Measurements from ENCODE around the gene NGLY1. TPM values are rescaled to one million over a fixed set of nuclear protein-coding genes. Genes with fewer than 3 reads are reported as not detected.

The NGLY1 gene
- total RNA-seq, 2 experiments from 2014 or later = 64.3 to 65.6 TPM

DNA sequence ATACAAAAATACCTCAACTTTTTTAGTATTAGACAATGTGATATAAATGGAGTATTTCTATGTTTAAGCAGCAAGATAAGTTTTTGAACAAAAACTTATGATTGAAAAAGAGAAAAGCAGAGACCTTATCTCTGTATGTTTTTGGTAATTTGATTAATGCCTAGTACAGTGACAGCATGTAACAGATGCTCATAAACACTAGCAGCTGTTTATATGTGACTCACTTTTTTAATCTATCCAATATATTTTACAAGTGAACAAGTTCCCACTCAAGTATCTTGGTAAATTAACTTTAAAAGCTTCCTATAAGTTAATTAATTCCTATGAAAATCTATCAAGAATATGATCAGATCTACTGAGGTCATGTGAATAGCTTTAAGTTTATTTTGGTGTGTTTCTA is 55.1 kb downstream of the NGLY1 start:
- ChIA-PET POLR2A (interaction anchor here (0.6 kb wide), 1 partner anchor 105 kb away, joined by 4 read pairs; no protein-coding TSS in a partner anchor), CTCF (no interaction called here)
- H3K9me3 Mint-ChIP-seq (ENCODE audit: insufficient read depth) = no peaks in the 10 kb centered on the region
- H3K4me3 Mint-ChIP-seq = no peak overlapping the region
- ATAC-seq (no peak), DNase-seq (no peak)
- H3K4me1 Mint-ChIP-seq (ENCODE audit: low read depth) = no peaks in the 10 kb centered on the region
- peaks cover 49% of the 10 kb centered on the region for H3K36me3 Mint-ChIP-seq (ENCODE audit: low read depth)
- H3K27ac Mint-ChIP-seq = no peak overlapping the region
- H3K27me3 Mint-ChIP-seq (ENCODE audit: low read depth) = no peaks in the 10 kb centered on the region

DNA sequence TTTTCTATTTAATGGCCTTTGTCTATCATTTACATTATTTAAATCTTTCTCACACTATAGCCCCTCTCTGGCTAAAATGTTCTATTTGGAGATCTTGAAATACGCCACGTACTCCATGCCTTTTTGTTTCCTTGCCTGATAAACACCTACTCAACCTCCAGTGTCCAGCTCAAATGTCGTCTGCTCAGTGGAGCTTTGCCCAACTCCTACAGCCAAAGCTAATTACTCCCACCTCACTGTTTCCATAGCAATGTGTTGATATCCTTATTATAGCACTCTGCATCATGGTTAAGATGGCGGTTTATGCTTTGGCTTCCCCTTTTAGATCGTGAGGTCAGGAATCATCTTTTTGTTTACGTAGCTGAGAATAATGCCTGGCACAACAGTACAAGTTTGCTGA is 55.9 kb downstream of the NGLY1 start:
- POLR2A ChIA-PET = no interaction called here
- H3K27me3 Mint-ChIP-seq (ENCODE audit: low read depth) = no peaks in the 10 kb centered on the region
- peaks cover 47% of the 10 kb centered on the region for H3K36me3 Mint-ChIP-seq (ENCODE audit: low read depth)
- no peak for DNase-seq
- no peaks in the 10 kb centered on the region for H3K9me3 Mint-ChIP-seq (ENCODE audit: insufficient read depth)
- H3K4me1 Mint-ChIP-seq (ENCODE audit: low read depth) = no peaks in the 10 kb centered on the region
- no peak overlapping the region for H3K4me3 Mint-ChIP-seq
- CTCF ChIA-PET = interaction anchor here (0.9 kb wide), 1 partner anchor 80 kb away, joined by 5 read pairs; no protein-coding TSS in a partner anchor
- H3K27ac Mint-ChIP-seq = no peak overlapping the region
- ATAC-seq = no peak

DNA sequence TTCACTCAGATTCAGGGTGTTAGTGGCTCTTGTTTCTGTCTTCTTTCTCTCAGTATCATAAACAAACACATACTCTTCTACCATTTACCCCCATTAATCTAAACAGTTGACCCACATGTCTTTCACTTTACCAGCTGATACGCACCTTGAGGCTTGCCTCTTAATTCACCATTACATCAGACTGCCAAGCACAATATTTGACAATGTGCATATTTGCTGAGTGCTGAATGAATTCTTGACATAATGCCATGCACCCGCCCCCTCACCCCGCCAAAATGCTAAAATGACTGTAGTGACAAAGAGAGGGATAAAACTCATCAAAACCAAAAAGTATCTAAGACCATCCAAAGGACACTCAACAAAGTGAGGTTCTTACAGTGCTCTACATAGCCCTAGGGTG is 57.4 kb downstream of the NGLY1 start:
- Mint-ChIP-seq H3K36me3 (ENCODE audit: low read depth) (peaks cover 37% of the 10 kb centered on the region), H3K9me3 (ENCODE audit: insufficient read depth) (no peaks in the 10 kb centered on the region), H3K4me1 (ENCODE audit: low read depth) (no peaks in the 10 kb centered on the region), H3K27ac (no peak overlapping the region), H3K27me3 (ENCODE audit: low read depth) (no peaks in the 10 kb centered on the region), H3K4me3 (no peak overlapping the region)
- DNase-seq (no peak), ATAC-seq (no peak)
- POLR2A ChIA-PET = no interaction called here
- CTCF ChIA-PET = no interaction called here

DNA sequence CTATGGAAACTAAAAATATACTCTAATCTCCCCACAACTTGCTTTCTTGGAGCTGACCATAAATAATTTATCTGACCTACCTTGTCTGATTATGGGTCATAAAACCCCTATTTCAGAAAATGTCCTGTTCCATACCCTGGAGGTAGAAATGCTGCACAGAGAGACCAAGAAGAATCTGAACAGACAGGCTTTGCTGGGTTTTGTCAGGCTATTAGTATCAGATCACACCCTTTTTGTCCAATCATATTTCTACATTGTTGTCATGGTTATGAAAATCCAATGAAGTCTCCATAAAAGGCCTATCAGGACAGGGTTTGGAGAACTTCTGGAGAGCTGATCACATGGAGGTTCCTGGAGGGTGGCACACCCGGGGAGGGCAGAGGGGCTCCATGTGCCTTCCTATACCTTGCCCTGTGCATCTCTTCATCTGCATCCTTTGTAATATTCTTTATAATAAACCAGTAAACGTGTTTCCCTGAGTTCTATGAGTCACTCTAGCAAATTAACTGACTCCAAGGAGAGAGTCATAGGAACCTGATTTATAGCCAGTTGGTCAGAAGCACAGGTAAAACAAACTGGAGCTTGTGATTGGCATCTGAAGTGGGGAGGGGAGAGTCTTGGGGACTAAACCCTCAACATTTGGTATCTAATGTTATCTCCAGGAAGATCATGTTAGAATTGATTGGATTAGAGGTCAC is 58.1 kb downstream of the NGLY1 start:
- DNase-seq = no peak
- no peak for ATAC-seq
- H3K9me3 Mint-ChIP-seq (ENCODE audit: insufficient read depth) = no peaks in the 10 kb centered on the region
- H3K36me3 Mint-ChIP-seq (ENCODE audit: low read depth) = peaks cover 34% of the 10 kb centered on the region
- H3K27ac Mint-ChIP-seq = no peak overlapping the region
- POLR2A ChIA-PET = no interaction called here
- H3K4me1 Mint-ChIP-seq (ENCODE audit: low read depth) = no peaks in the 10 kb centered on the region
- H3K27me3 Mint-ChIP-seq (ENCODE audit: low read depth) = no peaks in the 10 kb centered on the region
- CTCF ChIA-PET = no interaction called here
- H3K4me3 Mint-ChIP-seq = no peak overlapping the region

DNA sequence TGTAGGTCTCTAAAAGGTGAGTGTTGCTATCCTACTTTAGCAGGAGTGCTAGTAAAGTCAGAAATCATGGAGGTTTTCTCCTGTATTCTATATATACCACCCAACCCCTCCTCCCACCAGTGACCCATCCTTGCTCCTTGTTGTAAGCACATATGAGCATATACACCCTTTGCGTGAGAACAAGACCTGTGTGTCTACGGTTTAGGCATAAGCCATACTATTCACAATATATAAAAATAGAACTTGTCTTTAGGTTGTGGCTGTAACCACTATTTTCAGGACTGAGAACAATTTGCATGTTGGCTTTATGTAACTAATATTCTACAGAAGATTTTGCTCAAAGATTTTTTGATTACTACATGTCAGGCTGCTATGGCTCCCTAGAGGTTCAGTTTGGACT is 59.4 kb downstream of the NGLY1 start:
- no peaks in the 10 kb centered on the region for H3K27me3 Mint-ChIP-seq (ENCODE audit: low read depth)
- ATAC-seq (no peak), DNase-seq (no peak)
- no peaks in the 10 kb centered on the region for H3K4me1 Mint-ChIP-seq (ENCODE audit: low read depth)
- no peaks in the 10 kb centered on the region for H3K9me3 Mint-ChIP-seq (ENCODE audit: insufficient read depth)
- CTCF ChIA-PET = no interaction called here
- H3K27ac Mint-ChIP-seq = no peak overlapping the region
- H3K36me3 Mint-ChIP-seq (ENCODE audit: low read depth) = peaks cover 27% of the 10 kb centered on the region
- no peak overlapping the region for H3K4me3 Mint-ChIP-seq
- POLR2A ChIA-PET = no interaction called here

DNA sequence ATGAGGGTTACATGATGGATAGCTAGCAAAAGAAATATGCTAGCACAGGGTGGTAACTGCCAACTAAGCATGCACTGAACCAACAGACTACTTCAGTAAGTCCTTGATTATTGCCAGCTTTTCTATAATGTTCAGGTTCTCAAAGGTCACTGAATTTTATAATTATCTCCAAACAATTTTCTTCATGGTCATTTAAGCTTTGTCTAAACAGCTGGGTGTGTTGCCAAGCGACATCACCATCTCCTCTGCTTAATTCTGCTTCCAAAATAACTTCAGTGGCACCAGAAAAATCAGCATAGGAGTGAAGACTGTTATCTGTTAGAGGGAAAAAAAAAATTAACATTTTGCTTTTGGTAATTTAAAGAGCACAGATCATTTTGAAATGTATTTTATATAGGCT is 63.9 kb downstream of the NGLY1 start:
- H3K27me3 Mint-ChIP-seq (ENCODE audit: low read depth) = no peaks in the 10 kb centered on the region
- H3K27ac Mint-ChIP-seq = no peak overlapping the region
- H3K9me3 Mint-ChIP-seq (ENCODE audit: insufficient read depth) = no peaks in the 10 kb centered on the region
- POLR2A ChIA-PET = no interaction called here
- CTCF ChIA-PET = no interaction called here
- ATAC-seq (no peak), DNase-seq (no peak)
- H3K4me1 Mint-ChIP-seq (ENCODE audit: low read depth) = no peaks in the 10 kb centered on the region
- H3K4me3 Mint-ChIP-seq = no peak overlapping the region
- peaks cover 17% of the 10 kb centered on the region for H3K36me3 Mint-ChIP-seq (ENCODE audit: low read depth)

DNA sequence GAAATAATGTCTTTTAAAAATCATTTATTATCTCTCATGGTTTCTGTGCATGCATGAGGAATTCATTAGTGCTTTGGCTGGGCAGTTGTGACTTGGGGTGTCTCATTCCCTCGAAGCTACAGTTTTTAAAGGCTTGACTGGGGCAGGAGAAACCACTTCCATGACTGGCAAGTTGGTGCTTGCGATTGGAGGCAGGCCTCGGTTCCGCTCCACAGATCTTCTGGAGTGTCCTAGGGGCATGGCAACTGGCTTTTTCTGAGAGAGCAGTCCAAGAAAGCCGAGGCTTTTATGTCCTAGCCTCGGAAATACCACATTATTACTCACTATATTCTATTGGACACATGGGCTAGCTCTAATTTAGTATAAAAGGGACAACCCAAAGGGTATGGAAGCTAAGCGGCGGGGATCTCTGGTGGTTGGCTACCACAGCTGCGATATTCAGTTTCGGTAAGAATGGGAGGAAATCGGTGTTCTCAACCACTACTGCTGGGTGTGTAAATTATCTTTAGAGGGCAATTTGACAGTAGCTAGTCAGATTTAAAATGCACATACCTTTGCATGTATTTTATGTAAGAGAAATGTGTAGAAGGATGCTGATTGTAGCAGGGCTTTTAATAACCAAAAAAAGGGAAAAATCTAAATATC is 69.8 kb downstream of the NGLY1 start:
- H3K36me3 Mint-ChIP-seq (ENCODE audit: low read depth) = peaks cover 10% of the 10 kb centered on the region
- H3K4me1 Mint-ChIP-seq (ENCODE audit: low read depth) = no peaks in the 10 kb centered on the region
- peaks cover 2% of the 10 kb centered on the region for H3K27me3 Mint-ChIP-seq (ENCODE audit: low read depth)
- no peak overlapping the region for H3K4me3 Mint-ChIP-seq
- no peaks in the 10 kb centered on the region for H3K9me3 Mint-ChIP-seq (ENCODE audit: insufficient read depth)
- POLR2A ChIA-PET = no interaction called here
- H3K27ac Mint-ChIP-seq = no peak overlapping the region
- DNase-seq = no peak
- no peak for ATAC-seq
- CTCF ChIA-PET = no interaction called here

DNA sequence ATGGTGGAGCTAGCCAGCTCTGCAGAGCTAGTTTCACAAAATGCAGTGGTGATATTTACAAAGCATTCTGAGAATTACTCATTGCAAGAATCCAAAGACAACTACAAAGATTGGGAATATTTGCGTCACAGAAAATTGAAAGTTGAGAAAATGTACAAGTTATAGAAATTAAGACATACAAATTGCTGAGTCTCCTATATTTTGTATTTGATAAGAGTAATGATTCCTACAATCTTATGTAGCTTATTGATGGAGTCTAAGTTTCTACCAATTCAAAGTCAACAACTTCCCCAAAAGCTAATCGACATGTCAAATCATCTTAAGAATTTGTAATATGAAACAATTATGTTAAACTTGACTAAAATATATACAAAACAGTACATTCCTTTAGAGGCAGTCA is 72.2 kb downstream of the NGLY1 start:
- no peaks in the 10 kb centered on the region for H3K36me3 Mint-ChIP-seq (ENCODE audit: low read depth)
- DNase-seq = no peak
- no peak overlapping the region for H3K27ac Mint-ChIP-seq
- H3K4me3 Mint-ChIP-seq = no peak overlapping the region
- ATAC-seq = no peak
- ChIA-PET CTCF (interaction anchor here (1.6 kb wide), 1 partner anchor 63 kb away, joined by 4 read pairs; no protein-coding TSS in a partner anchor), POLR2A (no interaction called here)
- no peaks in the 10 kb centered on the region for H3K4me1 Mint-ChIP-seq (ENCODE audit: low read depth)
- H3K9me3 Mint-ChIP-seq (ENCODE audit: insufficient read depth) = no peaks in the 10 kb centered on the region
- H3K27me3 Mint-ChIP-seq (ENCODE audit: low read depth) = peaks cover 6% of the 10 kb centered on the region

DNA sequence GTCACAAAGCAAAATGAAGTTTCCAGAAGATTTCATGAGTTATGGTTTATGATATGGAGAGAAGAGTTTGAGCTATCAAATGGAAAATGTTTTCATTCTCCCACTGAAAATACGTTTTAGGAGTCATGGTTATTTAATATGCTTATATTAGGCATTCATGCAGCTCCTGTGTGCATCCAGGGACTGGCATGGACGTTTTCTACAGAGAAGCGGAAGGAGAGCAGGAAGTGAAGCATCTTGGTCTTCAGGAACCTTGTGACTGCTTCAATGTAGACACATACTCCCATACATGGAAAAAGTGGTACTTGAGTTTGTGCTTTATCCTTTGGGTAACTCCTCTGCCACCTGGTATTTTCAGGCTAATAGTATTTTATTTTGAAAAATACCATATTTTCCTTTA is 75.2 kb downstream of the NGLY1 start:
- no peaks in the 10 kb centered on the region for H3K9me3 Mint-ChIP-seq (ENCODE audit: insufficient read depth)
- no peak overlapping the region for H3K4me3 Mint-ChIP-seq
- DNase-seq (no peak), ATAC-seq (no peak)
- ChIA-PET CTCF (no interaction called here), POLR2A (no interaction called here)
- H3K4me1 Mint-ChIP-seq (ENCODE audit: low read depth) = no peaks in the 10 kb centered on the region
- no peaks in the 10 kb centered on the region for H3K36me3 Mint-ChIP-seq (ENCODE audit: low read depth)
- no peak overlapping the region for H3K27ac Mint-ChIP-seq
- H3K27me3 Mint-ChIP-seq (ENCODE audit: low read depth) = peaks cover 13% of the 10 kb centered on the region

DNA sequence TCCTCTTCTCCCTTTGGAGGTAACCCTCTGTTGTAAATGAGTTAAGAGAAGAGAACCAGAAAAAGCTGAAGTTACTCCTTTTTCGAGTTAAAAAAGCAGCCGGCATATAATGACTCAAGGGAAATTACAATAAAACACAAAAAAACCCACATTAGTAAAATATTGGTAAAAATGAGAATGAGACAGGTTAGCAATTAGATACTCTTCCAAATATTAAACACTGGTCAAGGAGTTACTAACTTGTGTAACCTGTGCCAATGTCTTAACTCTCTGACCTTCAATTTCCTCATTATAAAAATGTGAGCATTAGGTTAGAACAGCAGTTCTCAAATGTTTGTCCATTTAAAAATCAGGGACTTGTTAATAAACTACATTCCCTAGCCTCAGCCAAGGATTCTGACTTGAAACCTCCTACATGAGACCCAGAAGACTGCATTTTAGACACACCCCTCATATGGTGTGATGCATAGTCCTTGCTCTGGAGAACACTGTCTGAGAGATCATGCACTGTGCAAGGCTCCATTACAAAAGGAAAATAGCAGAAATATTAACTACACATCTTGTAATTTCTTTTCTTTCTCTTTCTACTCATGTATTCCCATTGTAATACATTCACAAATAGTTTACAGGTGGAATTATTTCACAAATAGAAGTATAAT is 75.8 kb downstream of the NGLY1 start:
- ATAC-seq = no peak
- no peaks in the 10 kb centered on the region for H3K4me1 Mint-ChIP-seq (ENCODE audit: low read depth)
- ChIA-PET CTCF (interaction anchor here (1.2 kb wide), 1 partner anchor 60 kb away, joined by 3 read pairs; no protein-coding TSS in a partner anchor), POLR2A (no interaction called here)
- no peaks in the 10 kb centered on the region for H3K9me3 Mint-ChIP-seq (ENCODE audit: insufficient read depth)
- no peak for DNase-seq
- no peak overlapping the region for H3K27ac Mint-ChIP-seq
- H3K36me3 Mint-ChIP-seq (ENCODE audit: low read depth) = no peaks in the 10 kb centered on the region
- H3K4me3 Mint-ChIP-seq = no peak overlapping the region
- peaks cover 14% of the 10 kb centered on the region for H3K27me3 Mint-ChIP-seq (ENCODE audit: low read depth)

DNA sequence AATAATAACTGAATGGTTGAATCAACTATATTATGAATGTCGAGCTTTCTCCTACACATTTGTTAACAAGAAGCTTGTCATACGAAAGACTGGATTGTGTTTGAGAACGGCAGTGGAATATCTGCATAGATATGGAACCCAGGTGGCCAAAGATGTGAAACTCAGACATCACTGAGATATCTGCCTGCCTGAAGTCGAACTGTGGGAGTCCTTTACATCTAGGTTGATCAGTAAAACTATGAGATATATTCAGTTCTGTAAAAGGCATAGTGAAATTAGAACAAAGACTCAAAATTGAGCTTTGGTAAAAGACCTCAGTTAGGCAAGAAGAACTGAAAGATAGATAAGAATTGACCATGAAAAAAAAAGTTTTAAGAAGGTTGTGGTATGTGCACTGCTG is 77.0 kb downstream of the NGLY1 start:
- no peak for DNase-seq
- Mint-ChIP-seq H3K4me1 (ENCODE audit: low read depth) (no peaks in the 10 kb centered on the region), H3K27me3 (ENCODE audit: low read depth) (peaks cover 14% of the 10 kb centered on the region), H3K36me3 (ENCODE audit: low read depth) (no peaks in the 10 kb centered on the region), H3K27ac (no peak overlapping the region), H3K4me3 (no peak overlapping the region), H3K9me3 (ENCODE audit: insufficient read depth) (no peaks in the 10 kb centered on the region)
- no peak for ATAC-seq
- ChIA-PET CTCF (interaction anchor here (1.2 kb wide), 1 partner anchor 58 kb away, joined by 3 read pairs; no protein-coding TSS in a partner anchor), POLR2A (no interaction called here)

DNA sequence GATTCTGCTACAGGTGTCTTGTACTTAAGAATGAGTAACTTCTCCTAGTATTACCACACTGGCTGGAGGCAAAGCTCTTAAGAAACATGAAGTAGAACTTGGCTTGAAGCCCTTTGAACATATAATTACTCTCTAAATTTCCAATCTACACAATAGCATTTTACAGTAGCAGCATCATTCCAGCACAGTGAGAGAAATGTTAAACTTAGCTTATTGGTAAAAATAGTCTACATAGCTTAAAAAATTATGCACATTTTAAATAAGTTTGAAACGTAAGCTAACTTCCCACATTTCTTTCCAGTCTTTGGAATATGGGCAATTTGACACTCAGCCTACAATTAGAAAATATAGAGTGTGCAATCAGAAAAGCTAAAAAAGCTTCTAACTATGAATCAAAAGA is 85.7 kb downstream of the NGLY1 start:
- ChIA-PET POLR2A (no interaction called here), CTCF (interaction anchor here (0.8 to 1.4 kb wide), 2 partner anchors 49 to 50 kb away, joined by 3 to 4 read pairs; no protein-coding TSS in a partner anchor)
- H3K27ac Mint-ChIP-seq = no peak overlapping the region

More for the DNA sequence above, 85.7 kb downstream of the NGLY1 start:
- DNase-seq = no peak
- H3K36me3 Mint-ChIP-seq (ENCODE audit: low read depth) = no peaks in the 10 kb centered on the region
- no peak for ATAC-seq
- no peak overlapping the region for H3K4me3 Mint-ChIP-seq
- no peaks in the 10 kb centered on the region for H3K9me3 Mint-ChIP-seq (ENCODE audit: insufficient read depth)
- no peaks in the 10 kb centered on the region for H3K4me1 Mint-ChIP-seq (ENCODE audit: low read depth)
- peaks cover 5% of the 10 kb centered on the region for H3K27me3 Mint-ChIP-seq (ENCODE audit: low read depth)

All from activated CD8-positive, alpha-beta T cell treated with anti-CD3 and anti-CD28 coated beads, Interleukin-2, amount 10 ng/mL, durations not matched to agents 7 days and 5 days (primary cell).